ENCODE data around the gene ZNF280A.

- TF ChIP-seq POLR2A (IDR thresholded peaks at IDR 0.05) (no peak), CTCF (IDR thresholded peaks at IDR 0.05) (no peak)
Measured at GRCh38 chr22:22506736-22507135, 13.3 kb downstream of the ZNF280A start.
